Kidney (tissue), 14 donors: ENCODE data around the gene SCAI. TPM values are rescaled to one million over a fixed set of nuclear protein-coding genes. Genes with fewer than 3 reads are reported as not detected.

Source experiments
- DNase-seq, 5 donors: peaks; one replicate each; pipeline ENCODE4 v3.0.0-alpha.2; 2013 to 2020
- FAIRE-seq: peaks from 2 replicates; lab custom pipeline; 2012; peaks lifted over from hg19 to GRCh38; lab: Jason Lieb, UNC
- H3K27ac ChIP-seq, 2 donors: one replicate each; pipeline ENCODE4 v1.7.0; 2013; ENCODE audit warnings: low read depth in 2 of 2, low read length in 2 of 2, inconsistent platforms in 1 of 2
- H3K27me3 ChIP-seq: one replicate; pipeline ENCODE4 v1.7.1; 2013; ENCODE audit warnings: low read length, inconsistent platforms; ENCODE audit not compliant: control insufficient read depth, insufficient read depth
- H3K36me3 ChIP-seq, 3 donors: one replicate each; pipeline versions ENCODE4 v1.7.0 to v1.7.1; 2013; ENCODE audit warnings: low read length in 3 of 3, control low read depth in 1 of 3, inconsistent platforms in 1 of 3; ENCODE audit not compliant: insufficient read depth in 3 of 3, control insufficient read depth in 2 of 3
- H3K4me1 ChIP-seq, 3 donors: one replicate each; pipeline versions ENCODE4 v1.7.0 to v1.7.1; 2013; ENCODE audit warnings: low read length in 3 of 3, inconsistent platforms in 1 of 3, low read depth in 1 of 3; ENCODE audit not compliant: control insufficient read depth in 2 of 3, insufficient read depth in 2 of 3
- H3K4me3 ChIP-seq, 3 donors: one replicate each; pipeline versions ENCODE4 v1.7.0 to v1.8.1; 2013; ENCODE audit warnings: low read length in 3 of 3, control low read depth in 1 of 3, inconsistent platforms in 1 of 3
- H3K9ac ChIP-seq, 3 donors: one replicate each; pipeline versions ENCODE4 v1.7.0 to v1.7.1; 2013; ENCODE audit warnings: low read length in 3 of 3, control low read depth in 1 of 3, inconsistent platforms in 1 of 3
- H3K9me3 ChIP-seq, 3 donors: one replicate each; pipeline versions ENCODE4 v1.7.0 to v1.7.1; 2013; ENCODE audit warnings: low read length in 3 of 3, control low read depth in 1 of 3, inconsistent platforms in 1 of 3; ENCODE audit not compliant: control insufficient read depth in 2 of 3, insufficient read depth in 1 of 3
- intact Hi-C: fragments of 100-400 bp; cut with DNase I; formaldehyde crosslinking; loops from one replicate; pipeline ENCODE4 v1.11.1; 2022
- polyA plus RNA-seq: library from polyadenylated mRNA; stranded (reverse); fragments of 350-450 nt; fragmentation: Illumina TruSeq; extraction: RNeasy Lipid Tissue Mini Kit (QIAGEN cat#74804); gene quantifications from one replicate; pipeline ENCODE4 v1.2.3, GENCODE V29; 2014; ENCODE audit warnings: low read depth, low replicate concordance; ENCODE audit not compliant: insufficient read depth
- total RNA-seq: library from RNA; stranded (reverse); fragmentation: NEBNext Ultra II Directional; extraction: Animal tissue kit (Norgen Biotek cat#: 25700); gene quantifications from one replicate; pipeline ENCODE4 v1.2.1, GENCODE V29; 2021
- TF ChIP-seq, protein P1 (sequence below): IDR thresholded peaks from 3 replicates; pipeline ENCODE4 v1.5.1; 2012; ENCODE audit warnings: mild to moderate bottlenecking, moderate library complexity, borderline replicate concordance; ENCODE audit not compliant: insufficient read depth; ENCODE audit errors: extremely low read depth
- donor health status: control.
- donor health status: control.
- donor health status: control.
- donor health status: control.
- donor health status: control.
- donor health status: DM: yes; HTN: yes; CAD: no.
- donor health status: Normal renal cell carcinoma (clear cell type).

SCAI gene
- total and polyA plus RNA-seq, 2 donors from 2014 or later: 1.4 to 6.9 TPM

- Histone ChIP-seq H3K4me3 (no peak overlapping the region), H3K36me3 (no peaks in the 10 kb centered on the region), H3K27me3 (no peaks in the 10 kb centered on the region), H3K4me1 (peaks cover 0 to 4% (median 3%) of the 10 kb centered on the region in 3 donors), H3K9ac (no peak overlapping the region), H3K9me3 (no peaks in the 10 kb centered on the region), H3K27ac (no peak overlapping the region)
- TF ChIP-seq, protein P1, sequence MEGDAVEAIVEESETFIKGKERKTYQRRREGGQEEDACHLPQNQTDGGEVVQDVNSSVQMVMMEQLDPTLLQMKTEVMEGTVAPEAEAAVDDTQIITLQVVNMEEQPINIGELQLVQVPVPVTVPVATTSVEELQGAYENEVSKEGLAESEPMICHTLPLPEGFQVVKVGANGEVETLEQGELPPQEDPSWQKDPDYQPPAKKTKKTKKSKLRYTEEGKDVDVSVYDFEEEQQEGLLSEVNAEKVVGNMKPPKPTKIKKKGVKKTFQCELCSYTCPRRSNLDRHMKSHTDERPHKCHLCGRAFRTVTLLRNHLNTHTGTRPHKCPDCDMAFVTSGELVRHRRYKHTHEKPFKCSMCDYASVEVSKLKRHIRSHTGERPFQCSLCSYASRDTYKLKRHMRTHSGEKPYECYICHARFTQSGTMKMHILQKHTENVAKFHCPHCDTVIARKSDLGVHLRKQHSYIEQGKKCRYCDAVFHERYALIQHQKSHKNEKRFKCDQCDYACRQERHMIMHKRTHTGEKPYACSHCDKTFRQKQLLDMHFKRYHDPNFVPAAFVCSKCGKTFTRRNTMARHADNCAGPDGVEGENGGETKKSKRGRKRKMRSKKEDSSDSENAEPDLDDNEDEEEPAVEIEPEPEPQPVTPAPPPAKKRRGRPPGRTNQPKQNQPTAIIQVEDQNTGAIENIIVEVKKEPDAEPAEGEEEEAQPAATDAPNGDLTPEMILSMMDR: no peak
- intact Hi-C loops: no loop called here
- FAIRE-seq (no peak), DNase-seq (no peak)
Measured at GRCh38 chr9:125140576-125140975, 2.8 kb downstream of the SCAI start.

DNA sequence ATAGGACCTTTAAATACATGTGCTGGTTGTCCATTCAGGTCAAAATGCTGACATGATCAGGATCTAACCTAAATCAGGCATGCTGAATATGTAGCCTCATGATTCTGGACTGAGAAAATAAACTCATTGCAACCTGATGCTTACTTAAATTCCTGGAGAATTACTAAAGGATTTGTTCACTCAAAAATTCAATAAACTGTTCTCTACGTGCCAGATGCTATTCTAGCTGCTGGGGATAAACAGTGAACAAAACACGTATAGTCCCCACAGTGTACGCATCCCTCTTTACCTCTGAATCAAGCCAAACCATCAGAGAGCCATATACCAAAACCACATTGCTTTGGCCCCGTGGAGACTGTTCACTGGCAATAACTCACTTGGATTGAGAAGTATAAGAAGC lies 6.1 kb downstream of the SCAI start:
- Histone ChIP-seq H3K36me3 (no peaks in the 10 kb centered on the region), H3K9me3 (peaks cover 0 to 2% (median 0%) of the 10 kb centered on the region in 3 donors), H3K27me3 (no peaks in the 10 kb centered on the region), H3K27ac (no peak overlapping the region), H3K9ac (no peak overlapping the region), H3K4me3 (no peak overlapping the region), H3K4me1 (no peaks in the 10 kb centered on the region)
- FAIRE-seq: no peak
- DNase-seq: no peak
- TF ChIP-seq, protein P1: no peak
- intact Hi-C loops: no loop called here

DNA sequence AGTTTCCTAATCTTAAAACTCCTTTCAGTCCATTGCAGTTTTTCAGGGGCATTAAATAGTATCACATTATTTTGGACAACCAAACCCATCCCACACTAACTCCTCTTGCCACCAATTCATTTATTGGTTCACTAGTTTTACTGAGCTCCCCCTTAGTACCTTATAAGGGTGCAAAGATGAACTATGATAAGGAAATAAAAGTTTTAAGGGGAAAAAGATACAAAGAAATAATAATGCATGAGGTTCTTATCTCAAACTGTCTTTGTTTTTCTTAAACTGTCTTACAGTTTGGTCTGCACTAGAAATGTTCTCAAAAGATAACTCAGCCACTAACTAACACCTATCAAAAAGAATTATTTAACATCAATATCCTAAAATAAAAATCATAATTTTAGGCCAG lies 8.4 kb downstream of the SCAI start:
- Histone ChIP-seq H3K9ac (no peak overlapping the region), H3K27ac (no peak overlapping the region), H3K4me1 (no peaks in the 10 kb centered on the region), H3K27me3 (no peaks in the 10 kb centered on the region), H3K4me3 (no peak overlapping the region), H3K36me3 (no peaks in the 10 kb centered on the region), H3K9me3 (peaks cover 0 to 2% (median 0%) of the 10 kb centered on the region in 3 donors)
- TF ChIP-seq, protein P1: no peak
- FAIRE-seq (no peak), DNase-seq (no peak)
- intact Hi-C loops: no loop called here
